K562 (cell line): ENCODE results near the gene SMG6. TPM values are rescaled to one million over a fixed set of nuclear protein-coding genes. Genes with fewer than 3 reads are reported as not detected.
A peak's percentile ranks its signal among the peaks of the same experiment; 100 is the strongest.

Source experiments
- ATAC-seq: fragments of 200-7000 bp; cut with Tn5 transposase; 3 replicates; pipeline ENCODE4 v1.9.1; 2020; ENCODE audit warnings: moderate library complexity
- BruUV-seq: library from RNA; stranded (reverse); fragments of 400-500 nt; replicated peaks from 2 replicates; lab custom pipeline; 2021; lab: Mats Ljungman, UMichigan
- CTCF ChIA-PET: fragments of 300-600 bp; formaldehyde crosslinking; extraction: SDS; loops from one replicate; lab custom pipeline; 2021; ENCODE audit warnings: low intra/inter-chr PET ratio; lab: Yijun Ruan, JAX
- POLR2A ChIA-PET: fragments of 300-600, 350-650 bp; sonication (Branson Sonifier 250); formaldehyde crosslinking; extraction: SDS; loops from one replicate; lab custom pipeline; 2021; ENCODE audit warnings: antibody characterized with exemption, inconsistent platforms; lab: Yijun Ruan, JAX
- DNase-seq, 4 experiments: peaks; one replicate each; pipeline versions ENCODE4 v3.0.0 to v3.0.0-alpha.2; 2011 to 2018; ENCODE audit warnings: low spot score in 3 of 4, mixed read lengths in 3 of 4; ENCODE audit errors: extremely low read depth in 1 of 4
- FAIRE-seq: peaks from 2 replicates; lab custom pipeline; 2011; peaks lifted over from hg19 to GRCh38; lab: Jason Lieb, UNC
- H2AFZ ChIP-seq: 2 replicates; pipeline ENCODE4 v1.6.0; 2011; ENCODE audit warnings: low read depth, low read length, control low read depth, inconsistent platforms
- H3K27ac ChIP-seq: fragments of 200-600 bp; 3 replicates; pipeline ENCODE4 v1.8.0; 2011; ENCODE audit warnings: low read depth, mild to moderate bottlenecking, control low read depth, inconsistent platforms, low read length, moderate library complexity, mixed read lengths; ENCODE audit errors: extremely low read depth
- H3K27me3 ChIP-seq, 2 experiments: fragments of 300-600 bp in 1 of 2; 2 replicates in 1 of 2; 3 replicates in 1 of 2; pipeline versions ENCODE4 v1.6.0 to v1.8.0; 2011; ENCODE audit warnings: inconsistent platforms in 2 of 2, low read length in 2 of 2, mild to moderate bottlenecking in 1 of 2, mixed read lengths in 1 of 2, moderate library complexity in 1 of 2; ENCODE audit not compliant: control insufficient read depth in 2 of 2, insufficient read depth in 2 of 2
- H3K36me3 ChIP-seq: fragments of 300-600 bp; 3 replicates; pipeline ENCODE4 v1.8.0; 2011; ENCODE audit warnings: mild to moderate bottlenecking, low read length, inconsistent platforms; ENCODE audit not compliant: control insufficient read depth, insufficient read depth
- H3K4me1 ChIP-seq, 2 experiments: fragments of 200-600 bp in 1 of 2; replicated peaks in 1 of 2; 2 replicates in 1 of 2; 3 replicates in 1 of 2; pipeline versions ENCODE4 v1.5.1 to v1.8.0; 2011; ENCODE audit warnings: inconsistent platforms in 2 of 2, low read length in 2 of 2, mild to moderate bottlenecking in 1 of 2, mixed read lengths in 1 of 2, moderate library complexity in 1 of 2; ENCODE audit not compliant: control insufficient read depth in 2 of 2, insufficient read depth in 2 of 2
- H3K4me2 ChIP-seq: 2 replicates; pipeline ENCODE4 v1.6.1; 2011; ENCODE audit warnings: low read length, control low read depth, inconsistent platforms, mixed read lengths; ENCODE audit not compliant: insufficient read depth
- H3K4me3 ChIP-seq: fragments of 200-600 bp; sonication (generic), shearing (Covaris generic); 2 replicates; pipeline ENCODE4 v1.5.1; 2016; ENCODE audit warnings: control low read depth, inconsistent platforms
- H3K79me2 ChIP-seq: fragments of 200-600 bp; 3 replicates; pipeline ENCODE4 v1.8.0; 2011; ENCODE audit warnings: low read length, inconsistent platforms; ENCODE audit not compliant: control insufficient read depth, insufficient read depth
- H3K9ac ChIP-seq, 2 experiments: 2 replicates each; pipeline versions ENCODE4 v1.6.0 to v1.6.1; 2011; ENCODE audit warnings: low read depth in 2 of 2, low read length in 2 of 2, control low read depth in 1 of 2, inconsistent platforms in 1 of 2, mild to moderate bottlenecking in 1 of 2, mixed read lengths in 1 of 2; ENCODE audit not compliant: insufficient read depth in 1 of 2
- H3K9me1 ChIP-seq: one replicate; pipeline ENCODE4 v1.6.0; 2011; ENCODE audit warnings: inconsistent platforms, mild to moderate bottlenecking, low read length, moderate library complexity; ENCODE audit not compliant: control insufficient read depth, insufficient read depth
- H3K9me3 ChIP-seq: replicated peaks from 2 replicates; pipeline ENCODE4 v1.5.1; 2011; ENCODE audit warnings: low read depth, low read length, inconsistent platforms; ENCODE audit not compliant: control insufficient read depth, insufficient read depth
- H4K20me1 ChIP-seq: replicated peaks from 2 replicates; pipeline ENCODE4 v1.6.1; 2011; ENCODE audit warnings: low read length, inconsistent platforms, mixed read lengths; ENCODE audit not compliant: control insufficient read depth, insufficient read depth
- CEBPB ChIP-seq: fragments of 450-650 bp; IDR thresholded peaks from 2 replicates; pipeline ENCODE4 v1.6.1; 2016; ENCODE audit warnings: missing genetic modification characterization, missing compliant biosample characterization
- RBBP5 ChIP-seq: fragments of 200-600 bp; sonication (generic); IDR thresholded peaks from 2 replicates; pipeline ENCODE4 v1.6.1; 2012; ENCODE audit warnings: borderline replicate concordance, mild to moderate bottlenecking, low read length, control low read depth, inconsistent platforms; ENCODE audit not compliant: insufficient read depth, poor library complexity, severe bottlenecking
- WGBS: fragments of 100-300 bp; shearing (Covaris generic); methylation state at CpG from one replicate; pipeline ENCODE4 v1.1.6; 2016; ENCODE audit warnings: low coverage, mixed read lengths; ENCODE audit not compliant: insufficient coverage; ENCODE audit errors: missing lambda C conversion rate; 5-methylcytosine and 5-hydroxymethylcytosine counted together
- in situ Hi-C: fragments of 300-500 bp; cut with MboI; formaldehyde crosslinking; loops from 4 replicates; pipeline ENCODE4 v1.15.0; 2018; ENCODE audit warnings: inconsistent platforms, mixed read lengths
- intact Hi-C: fragments of 100-400 bp; cut with micrococcal nuclease; formaldehyde crosslinking; loops from 2 replicates; pipeline ENCODE4 v1.14.2; 2022
- polyA plus RNA-seq, 8 experiments: library from polyadenylated mRNA; depleted of rRNA in 4 of 8; stranded (reverse) in 5 of 8; unstranded in 3 of 8; fragments of >200 nt; fragmentation: Nextera tagmentation in 2 of 8; fragmentation: Illumina TruSeq in 1 of 8; extraction: Ambion mirVana in 2 of 8; extraction: Trizol in 1 of 8; gene quantifications; 2 replicates each; pipeline versions ENCODE4 v1.2.1 to v1.2.3, GENCODE V29; 2011 to 2014; ENCODE audit warnings: inconsistent platforms in 1 of 8, missing spikeins in 1 of 8
- total RNA-seq, 7 experiments: library from RNA; depleted of rRNA in 6 of 7; stranded (reverse); fragments of >200 nt in 6 of 7; fragmentation: Illumina TruSeq in 2 of 7; extraction: Trizol in 2 of 7; gene quantifications; 2 replicates each; pipeline versions ENCODE4 v1.2.1 to v1.2.3, GENCODE V29; 2011 to 2021; ENCODE audit warnings: low replicate concordance in 1 of 7
- TF ChIP-seq, protein P1 (sequence below): fragments of 250-450 bp; sonication (Bioruptor Pico); IDR thresholded peaks from 2 replicates; pipeline ENCODE4 v1.8.0; 2022; ENCODE audit warnings: inconsistent platforms, mild to moderate bottlenecking, moderate library complexity, borderline replicate concordance

The SMG6 gene
- total and polyA plus RNA-seq, 9 of the 15 experiments (the other 6 are each of a cell fraction or from before 2014, with no cell fraction given): 0.44 to 13.9 (median 6.0) TPM

DNA sequence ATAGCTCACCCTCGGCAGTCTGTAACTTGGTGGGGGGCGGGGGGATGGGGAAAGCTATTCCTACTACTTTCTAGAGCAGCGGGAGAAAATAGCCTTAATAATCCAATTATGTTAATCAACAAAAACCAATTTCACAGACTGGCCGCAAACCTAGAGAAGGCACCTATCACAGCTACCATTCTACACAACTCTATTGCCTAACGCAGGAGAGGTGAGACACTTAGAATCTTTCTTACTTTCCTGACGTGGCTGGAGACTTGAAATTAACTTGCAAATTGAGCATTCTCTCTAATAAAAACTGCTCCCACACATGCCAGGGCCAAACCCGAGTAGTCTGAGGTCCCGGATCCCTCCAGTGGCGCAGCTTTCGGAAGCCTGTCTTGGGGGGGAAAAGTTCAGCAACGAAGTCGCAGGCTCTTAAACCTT lies 794 bp downstream of the SMG6 start:
- H3K4me1 ChIP-seq: peaks cover 9 to 17% of the 10 kb centered on the region in 2 experiments; a peak in 4 of 5 replicates
- H3K79me2 ChIP-seq: peaks cover 50% of the 10 kb centered on the region
- DNase-seq: no peak
- H3K4me2 ChIP-seq: peak overlapping the region; percentile 94
- H3K4me3 ChIP-seq: peak overlapping the region; percentile 96
- intact Hi-C loops: no loop called here
- no peaks in the 10 kb centered on the region for H3K9me1 ChIP-seq
- no peaks in the 10 kb centered on the region for H4K20me1 ChIP-seq
- no peak for FAIRE-seq
- ATAC-seq: no peak; the same call in 1 of the 3 replicates
- peaks cover 26% of the 10 kb centered on the region; the same call in 2 of the 3 replicates for H3K36me3 ChIP-seq
- BruUV-seq: TSS peak; percentile 40
- H3K27ac ChIP-seq: peak overlapping the region; percentile 83
- H3K9ac ChIP-seq: peak overlapping the region; percentile 86 to 100
- WGBS: 2% methylated on average over 10 of the region's 12 CpGs
- peak overlapping the region; percentile 90 for H2AFZ ChIP-seq
- no peaks in the 10 kb centered on the region for H3K9me3 ChIP-seq
- ChIA-PET CTCF (no interaction called here), POLR2A (interaction anchor here (0.6 to 1.8 kb wide), 9 partner anchors 9 to 79 kb away, joined by 3 to 6 read pairs (median 4); no protein-coding TSS in a partner anchor)
- TF ChIP-seq, protein P1, sequence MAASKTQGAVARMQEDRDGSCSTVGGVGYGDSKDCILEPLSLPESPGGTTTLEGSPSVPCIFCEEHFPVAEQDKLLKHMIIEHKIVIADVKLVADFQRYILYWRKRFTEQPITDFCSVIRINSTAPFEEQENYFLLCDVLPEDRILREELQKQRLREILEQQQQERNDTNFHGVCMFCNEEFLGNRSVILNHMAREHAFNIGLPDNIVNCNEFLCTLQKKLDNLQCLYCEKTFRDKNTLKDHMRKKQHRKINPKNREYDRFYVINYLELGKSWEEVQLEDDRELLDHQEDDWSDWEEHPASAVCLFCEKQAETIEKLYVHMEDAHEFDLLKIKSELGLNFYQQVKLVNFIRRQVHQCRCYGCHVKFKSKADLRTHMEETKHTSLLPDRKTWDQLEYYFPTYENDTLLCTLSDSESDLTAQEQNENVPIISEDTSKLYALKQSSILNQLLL (CRISPR knock-in tag): no peak
- TF ChIP-seq CEBPB (tag): 0 out of 2 replicates have a peak, but pooled peaks have one; percentile 22
- no peaks in the 10 kb centered on the region for H3K27me3 ChIP-seq
- in situ Hi-C loops: no loop called here

DNA sequence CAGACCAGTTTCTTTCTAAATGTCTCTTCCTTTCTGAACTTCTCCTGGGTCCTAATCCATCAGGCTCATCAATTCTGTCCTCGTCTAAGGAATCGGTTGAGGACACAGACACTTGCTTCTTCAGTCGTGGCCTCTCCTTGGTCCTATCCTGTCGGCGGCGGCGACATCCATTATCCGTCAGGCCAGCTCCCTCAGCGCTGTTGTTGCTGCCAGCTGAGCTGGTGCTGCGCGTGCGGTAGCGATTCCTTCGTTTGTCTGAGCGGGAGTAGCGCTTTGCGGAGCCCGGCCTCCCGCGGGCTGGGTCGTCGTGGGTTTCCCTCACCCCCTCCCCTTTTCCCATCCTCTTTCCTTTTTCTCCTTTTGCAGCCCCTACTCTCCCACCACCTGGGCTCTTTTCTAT lies 3.8 kb downstream of the SMG6 start:
- ChIA-PET CTCF (no interaction called here), POLR2A (no interaction called here)
- Histone ChIP-seq H3K79me2 (peaks cover 36% of the 10 kb centered on the region), H3K9me3 (no peaks in the 10 kb centered on the region), H2AFZ (no peak overlapping the region), H3K27me3 (no peaks in the 10 kb centered on the region), H3K9me1 (peaks cover 2% of the 10 kb centered on the region), H3K4me1 (peaks cover 12 to 17% of the 10 kb centered on the region in 2 experiments; a peak in 4 of 5 replicates), H3K4me2 (no peak overlapping the region), H4K20me1 (no peaks in the 10 kb centered on the region), H3K4me3 (no peak overlapping the region), H3K9ac (no peak overlapping the region), H3K27ac (no peak overlapping the region), H3K36me3 (peaks cover 48% of the 10 kb centered on the region)
- no TSS peak for BruUV-seq
- DNase-seq: no peak
- in situ Hi-C loops: no loop called here
- intact Hi-C loops: no loop called here
- WGBS: no CpG with 5 or more reads among the region's 22 CpGs
- no peak for FAIRE-seq
- no peak for TF ChIP-seq RBBP5
- no peak for ATAC-seq
